HUDEP-2 (cell line): ENCODE data around the gene EIF4G3.
"Not testable (repeated sequence)": the region's sequence is repeated elsewhere in the genome, so short reads cannot be mapped to it uniquely, and the experiment has no call there.

Source experiments
- DNase-seq, 76 experiments: peaks; one replicate each; lab custom pipeline; 2025; ENCODE audit not compliant: unreplicated experiment in 76 of 76; lab: John Stamatoyannopoulos, UW

EIF4G3 gene

GRCh38 chr1:21042929-21043605 is 133.6 kb downstream of the EIF4G3 start:
- DNase-seq: no peak

DNA sequence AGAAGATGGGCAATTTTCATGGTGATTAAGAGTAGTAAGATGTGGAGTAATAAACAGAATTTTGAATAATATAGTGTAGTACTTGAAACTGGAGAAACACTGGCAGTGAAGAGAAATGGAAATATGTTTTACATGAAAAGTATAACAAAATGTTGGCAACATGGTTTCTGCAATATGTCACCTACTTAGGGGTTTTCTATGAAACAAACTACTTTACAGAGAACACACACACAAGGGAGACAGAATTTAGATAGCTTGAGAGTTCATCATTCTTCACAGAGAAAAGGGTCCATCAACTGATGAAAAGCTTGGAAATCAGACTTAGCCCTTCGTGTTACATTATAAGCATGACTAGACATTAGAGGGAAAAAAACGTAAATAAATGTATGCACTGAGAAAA is 135.2 kb downstream of the EIF4G3 start:
- DNase-seq: no peak

DNA sequence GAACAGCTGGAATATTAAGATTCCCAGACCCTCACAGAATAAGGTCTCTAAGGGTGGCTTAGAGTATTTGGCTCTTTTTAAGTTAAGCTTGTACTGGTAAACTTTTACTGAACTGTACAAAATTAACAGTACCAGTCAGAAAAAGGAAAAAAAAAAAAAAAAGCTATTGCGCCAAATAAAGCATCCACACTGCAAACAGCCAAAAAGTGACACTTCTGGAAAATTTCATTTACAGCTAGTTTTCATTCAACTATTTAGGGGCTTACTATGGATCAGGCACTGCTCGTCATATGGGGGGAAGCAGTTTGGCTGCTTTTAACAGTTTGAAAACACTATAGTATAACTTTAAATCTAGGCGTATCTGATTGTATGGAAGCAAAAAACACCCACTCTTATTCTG is 139.6 kb downstream of the EIF4G3 start:
- DNase-seq: no peak

GRCh38 chr1:21035794-21036193 is 140.9 kb downstream of the EIF4G3 start:
- DNase-seq: no peak

- DNase-seq: no peak
Observed at GRCh38 chr1:21034725-21035628, 141.7 kb downstream of the EIF4G3 start.

GRCh38 chr1:21032741-21033140 is 144.0 kb downstream of the EIF4G3 start:
- DNase-seq: no peak

GRCh38 chr1:21030181-21030580 is 146.5 kb downstream of the EIF4G3 start:
- no peak for DNase-seq

DNA sequence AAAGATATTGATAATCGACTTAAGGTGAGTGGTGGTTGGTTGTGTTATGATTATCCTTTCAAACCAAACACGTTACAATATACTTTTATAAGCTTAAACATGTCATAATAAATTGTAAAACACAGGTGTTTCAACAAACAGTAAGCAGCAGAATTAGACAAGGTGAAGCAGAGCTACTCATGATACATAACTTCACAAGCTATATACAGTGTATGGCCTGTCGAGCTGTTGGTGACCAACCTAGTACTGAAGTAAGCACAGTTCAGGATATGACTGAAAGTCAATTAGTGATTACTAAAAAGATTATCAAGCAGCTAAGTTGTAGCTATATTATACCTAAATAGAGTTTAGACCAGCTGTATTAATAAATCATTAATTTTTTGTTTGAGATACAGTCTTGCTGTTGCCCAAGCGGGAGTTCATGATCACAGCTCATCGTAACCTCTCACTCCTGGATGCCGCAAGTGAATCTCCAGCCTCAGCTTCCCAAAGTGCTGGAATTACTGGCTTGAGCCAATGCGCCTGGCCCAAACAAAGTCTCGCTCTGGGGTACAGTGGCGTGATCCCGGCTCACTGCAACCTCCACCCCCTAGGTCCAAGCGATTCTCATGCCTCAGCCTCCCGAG is 148.1 kb downstream of the EIF4G3 start:
- DNase-seq: no peak

GRCh38 chr1:21027805-21028204 is 148.9 kb downstream of the EIF4G3 start:
- DNase-seq: peak in 12 of 76 experiments; percentile 1 to 48 (median 18)

DNA sequence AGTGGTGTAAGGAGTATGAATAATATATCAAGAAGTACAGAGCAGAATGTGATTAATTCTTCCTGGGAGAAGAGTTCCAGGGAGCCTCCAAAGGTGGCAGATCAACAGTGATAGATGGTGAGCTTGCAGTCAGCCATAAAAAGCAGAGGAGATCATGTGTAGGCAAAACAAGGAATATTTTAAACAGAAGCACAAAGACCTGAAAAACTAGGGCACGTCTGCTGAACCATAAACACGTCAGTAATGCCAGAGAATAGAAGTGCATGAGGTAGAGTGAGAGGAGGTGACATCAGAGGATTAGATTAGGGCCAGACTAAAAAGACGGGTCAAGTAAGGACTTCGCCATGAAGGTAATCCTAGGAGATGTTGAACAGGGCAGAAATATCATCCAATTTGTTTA is 151.8 kb downstream of the EIF4G3 start:
- no peak for DNase-seq

GRCh38 chr1:21024136-21024896 is 152.4 kb downstream of the EIF4G3 start:
- not testable (repeated sequence) for DNase-seq

DNA sequence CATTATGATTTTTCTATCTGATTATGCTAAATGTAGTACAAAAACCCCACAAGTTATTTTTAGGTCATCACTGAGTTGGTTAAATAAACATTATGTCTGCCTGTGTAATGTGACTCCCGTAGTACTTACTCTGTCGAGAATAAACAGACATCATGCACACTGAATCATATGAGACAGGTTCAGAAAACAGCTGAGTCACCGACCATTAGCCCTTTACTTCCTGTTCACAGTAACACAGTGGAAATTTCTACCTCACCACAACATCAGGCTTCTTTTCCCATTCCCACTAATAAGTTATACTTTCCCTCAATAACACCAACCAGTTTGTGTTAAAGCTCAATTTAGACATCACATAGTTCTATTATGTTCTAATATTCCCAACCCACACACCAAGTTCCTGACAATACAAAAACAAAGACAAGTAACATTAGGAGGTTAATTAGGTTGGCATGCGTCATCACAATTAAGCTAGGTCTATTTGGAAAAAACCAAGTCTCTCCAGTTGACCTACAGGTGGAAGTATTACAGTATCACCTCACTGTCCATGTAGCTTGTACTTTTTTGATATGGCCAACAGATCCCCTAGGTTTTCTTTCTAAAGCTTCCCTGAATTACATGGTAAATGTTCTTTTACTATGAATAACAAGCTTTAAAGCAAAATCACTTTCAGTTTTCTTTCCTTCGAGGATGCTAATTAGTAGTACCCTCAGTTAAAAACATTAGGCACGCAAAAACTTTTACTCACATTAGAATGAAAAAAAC is 154.2 kb downstream of the EIF4G3 start:
- peak in 46 of 76 experiments; percentile 2 to 78 (median 42) for DNase-seq

DNA sequence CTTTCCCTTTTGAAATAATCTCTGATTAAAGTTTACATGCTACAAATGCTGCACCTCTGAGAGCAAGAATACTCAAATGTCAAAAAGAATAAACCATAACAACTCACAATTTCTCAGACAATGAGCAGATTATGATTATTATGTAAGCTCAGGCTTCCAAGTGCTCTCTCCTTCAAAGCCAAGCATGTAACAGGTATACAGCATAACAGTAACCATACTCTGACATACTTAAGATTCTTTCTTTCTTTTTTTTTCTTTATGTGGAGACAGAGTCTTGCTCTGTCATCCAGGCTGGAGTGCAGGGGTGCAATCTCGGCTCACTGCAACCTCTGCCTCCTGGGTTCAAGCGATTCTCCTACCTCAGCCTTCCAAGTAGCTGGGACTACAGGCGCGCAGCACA is 155.4 kb downstream of the EIF4G3 start:
- no peak for DNase-seq

- DNase-seq: no peak
Observed at GRCh38 chr1:21020151-21020550, 156.5 kb downstream of the EIF4G3 start.

- DNase-seq: no peak
Observed at GRCh38 chr1:21018673-21019072, 158.0 kb downstream of the EIF4G3 start.

- DNase-seq: no peak
Observed at GRCh38 chr1:21013510-21013909, 163.2 kb downstream of the EIF4G3 start.

DNA sequence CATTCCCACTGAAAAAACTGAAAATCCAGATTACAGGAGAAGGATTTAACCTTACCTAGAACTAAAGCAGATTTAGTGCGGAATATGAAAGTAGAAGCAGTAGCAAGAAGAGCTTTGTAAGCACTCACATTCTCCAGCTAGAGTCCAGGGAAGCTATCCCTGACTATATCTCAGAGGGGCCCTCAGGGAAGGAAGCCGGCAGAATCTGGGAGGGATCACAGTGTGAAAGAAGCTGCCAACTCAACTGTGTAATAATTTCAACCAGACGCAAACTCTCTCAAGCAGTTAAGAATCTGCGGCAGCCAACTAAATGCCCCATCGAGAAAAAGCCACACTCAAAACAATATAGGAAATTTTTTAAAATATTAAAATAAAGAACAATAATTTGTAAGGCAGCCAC is 163.8 kb downstream of the EIF4G3 start:
- no peak for DNase-seq

DNA sequence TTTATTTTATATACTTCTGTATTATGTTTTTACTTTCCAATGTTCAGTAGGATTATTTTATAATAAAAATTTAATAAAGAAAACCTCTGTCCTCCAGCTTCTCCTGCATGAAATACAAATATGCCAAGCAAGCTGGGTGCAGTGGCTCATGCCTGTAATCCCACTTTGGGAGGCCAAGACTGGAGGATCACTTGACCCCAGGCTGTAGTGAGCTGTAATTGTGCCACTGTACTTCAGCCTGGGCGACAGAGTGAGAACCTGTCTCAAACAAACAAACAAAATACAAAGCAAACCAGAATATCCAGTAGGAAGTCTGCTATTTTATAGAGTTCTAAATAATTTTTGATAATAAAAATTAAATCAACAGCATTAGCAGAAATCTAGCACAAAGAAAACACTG is 168.8 kb downstream of the EIF4G3 start:
- no peak for DNase-seq

DNA sequence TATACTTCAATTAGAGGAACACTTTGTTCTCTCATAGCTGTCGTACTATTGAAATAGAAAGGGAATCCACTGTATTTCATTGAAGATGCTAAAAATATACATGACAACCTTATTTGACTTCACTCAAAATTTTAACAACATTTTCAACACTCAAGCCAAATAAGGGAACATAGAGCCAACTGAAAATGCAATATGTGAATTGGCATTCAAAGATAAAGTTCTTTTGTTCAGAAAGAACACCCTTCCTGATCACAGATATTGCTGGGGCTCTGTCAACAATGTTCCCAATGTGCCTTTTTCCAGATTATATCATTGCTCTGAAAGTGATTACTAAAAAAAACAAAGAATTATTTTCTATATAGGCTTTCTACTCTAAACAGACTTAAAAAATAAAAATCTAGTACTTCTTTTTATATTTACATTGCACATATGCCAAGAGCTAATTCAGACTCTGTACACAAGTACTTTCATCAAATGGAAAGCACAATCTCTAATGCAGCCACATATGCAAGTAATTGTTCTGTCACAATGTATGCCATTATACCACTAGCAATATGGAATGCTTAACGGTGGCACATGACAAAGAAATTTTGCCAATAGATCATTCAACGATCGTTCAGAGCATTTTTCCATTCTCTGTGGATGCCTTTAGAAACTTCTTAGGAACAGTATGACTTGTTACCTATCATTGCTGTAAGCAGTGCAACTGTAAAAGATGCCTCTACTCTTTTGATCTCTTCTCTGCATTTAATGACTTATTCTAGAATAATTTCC is 171.0 kb downstream of the EIF4G3 start:
- peak in 3 of 76 experiments; percentile 11 to 26 (median 20) for DNase-seq
